Stimulated activated CD8-positive, alpha-beta memory T cell treated with anti-CD3 and anti-CD28 coated beads, Interleukin-12 subunit alpha, Interleukin-12 subunit beta, amount 100 ng/mL, for 24 hours (primary cell): ENCODE data around the gene CYP26B1.

ENCODE experiments used
- DNase-seq: peaks from one replicate; pipeline ENCODE4 v3.0.0-alpha.2; 2020; ENCODE audit errors: extremely low read depth

CYP26B1 gene

GRCh38 chr2:72141881-72142451 is 5.7 kb downstream of the CYP26B1 start:
- no peak for DNase-seq

DNA sequence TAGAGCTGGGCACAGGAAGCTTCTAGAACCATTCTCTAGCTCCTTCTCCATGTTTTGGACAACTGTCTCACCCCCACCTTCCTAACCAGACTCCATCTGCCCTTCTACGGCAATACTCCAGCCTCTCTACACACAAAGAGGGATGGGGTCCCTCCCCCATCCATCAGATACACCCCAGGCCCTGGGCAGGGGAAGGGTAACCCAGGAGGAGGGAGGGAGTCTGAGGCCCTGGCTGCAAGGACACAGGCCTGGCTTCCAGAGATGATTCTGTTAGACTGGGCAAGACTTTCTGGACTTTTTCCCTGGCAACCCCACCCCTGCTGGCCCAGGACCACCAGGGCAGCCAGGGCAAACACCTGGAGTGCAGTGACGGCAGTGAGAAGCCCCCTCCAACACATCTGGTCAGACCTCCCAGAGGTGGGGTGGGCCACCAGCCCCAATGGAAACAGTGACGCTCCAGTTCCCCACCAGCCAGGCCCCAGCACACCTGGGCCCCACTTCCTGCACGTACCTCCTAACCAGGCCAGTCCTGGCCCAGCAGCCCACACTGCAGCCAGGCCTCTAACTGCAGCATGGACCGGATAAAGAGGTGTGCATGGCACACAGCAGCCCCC is 6.5 kb downstream of the CYP26B1 start:
- no peak for DNase-seq

DNA sequence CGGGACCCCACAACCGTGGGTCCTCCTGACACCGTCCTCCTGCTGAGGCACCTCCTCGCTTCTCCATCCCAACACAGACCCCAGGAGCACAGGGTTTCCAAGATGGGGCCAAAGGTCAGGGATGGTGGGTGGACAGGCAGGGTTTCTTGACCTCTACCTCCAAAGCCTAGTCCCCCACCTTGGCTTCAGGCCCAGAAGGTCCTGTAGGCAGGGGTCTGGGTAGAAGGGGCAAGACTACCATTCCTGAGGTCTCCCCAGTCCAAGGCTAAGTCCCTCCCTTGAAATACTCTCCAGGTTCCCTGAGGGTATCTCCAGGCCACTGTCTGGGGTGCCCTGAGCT is 7.1 kb downstream of the CYP26B1 start:
- no peak for DNase-seq

DNA sequence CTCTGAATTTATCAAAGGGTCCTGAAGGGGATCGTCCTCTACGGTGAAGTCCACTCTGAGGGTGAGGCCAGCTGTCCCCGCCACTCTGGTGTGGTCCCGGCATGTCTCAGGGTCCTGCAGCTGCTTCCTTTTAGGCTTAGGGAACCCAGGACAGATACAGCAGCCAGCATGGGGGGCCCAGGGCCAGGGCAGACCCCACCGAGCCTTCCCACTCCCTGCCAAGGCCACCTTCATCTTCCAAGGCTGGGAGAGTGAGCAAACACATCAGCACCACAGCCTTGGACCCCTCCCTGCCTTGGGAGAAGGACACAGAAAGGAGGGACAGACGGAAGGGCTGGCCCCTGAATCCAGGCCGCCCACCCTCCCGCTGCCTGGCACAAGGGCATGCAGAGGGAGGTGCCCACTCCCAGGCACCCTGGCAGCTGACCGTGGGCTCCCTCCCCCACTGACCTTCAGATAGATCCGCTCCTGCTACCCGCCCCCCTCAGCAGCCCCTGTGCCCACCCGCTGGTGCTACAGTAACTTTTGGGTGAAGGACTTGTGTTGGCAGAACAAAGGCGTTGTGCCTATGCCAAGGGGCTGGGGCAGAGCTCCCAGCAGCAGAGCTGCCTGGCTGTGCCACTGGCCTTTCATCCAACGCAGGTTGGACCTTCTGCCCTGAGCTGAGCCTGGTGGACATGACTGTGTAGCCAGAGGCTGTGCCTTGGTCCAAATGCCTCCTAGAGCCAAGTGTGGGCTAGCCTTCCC is 7.6 kb downstream of the CYP26B1 start:
- no peak for DNase-seq

DNA sequence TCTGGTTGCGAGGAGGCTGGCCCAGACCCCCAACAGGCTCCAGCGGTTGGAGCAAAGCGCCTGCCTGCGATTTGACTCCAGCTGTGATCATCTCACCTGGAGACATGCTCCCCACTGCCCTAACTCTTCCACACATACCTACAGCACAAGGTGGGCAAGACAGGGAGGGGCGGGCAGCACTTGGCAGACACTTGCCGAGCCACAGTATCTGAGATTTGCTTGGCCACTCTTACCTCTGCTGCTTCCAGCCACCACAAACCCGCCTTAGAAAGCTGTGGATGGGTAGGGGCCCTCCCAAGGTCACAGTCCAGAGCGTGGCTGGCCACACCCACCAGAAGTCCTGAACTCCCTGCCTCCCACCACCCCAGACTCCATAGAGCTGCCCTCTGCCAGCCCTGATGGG is 8.2 kb downstream of the CYP26B1 start:
- no peak for DNase-seq

GRCh38 chr2:72138921-72139381 is 8.7 kb downstream of the CYP26B1 start:
- no peak for DNase-seq

DNA sequence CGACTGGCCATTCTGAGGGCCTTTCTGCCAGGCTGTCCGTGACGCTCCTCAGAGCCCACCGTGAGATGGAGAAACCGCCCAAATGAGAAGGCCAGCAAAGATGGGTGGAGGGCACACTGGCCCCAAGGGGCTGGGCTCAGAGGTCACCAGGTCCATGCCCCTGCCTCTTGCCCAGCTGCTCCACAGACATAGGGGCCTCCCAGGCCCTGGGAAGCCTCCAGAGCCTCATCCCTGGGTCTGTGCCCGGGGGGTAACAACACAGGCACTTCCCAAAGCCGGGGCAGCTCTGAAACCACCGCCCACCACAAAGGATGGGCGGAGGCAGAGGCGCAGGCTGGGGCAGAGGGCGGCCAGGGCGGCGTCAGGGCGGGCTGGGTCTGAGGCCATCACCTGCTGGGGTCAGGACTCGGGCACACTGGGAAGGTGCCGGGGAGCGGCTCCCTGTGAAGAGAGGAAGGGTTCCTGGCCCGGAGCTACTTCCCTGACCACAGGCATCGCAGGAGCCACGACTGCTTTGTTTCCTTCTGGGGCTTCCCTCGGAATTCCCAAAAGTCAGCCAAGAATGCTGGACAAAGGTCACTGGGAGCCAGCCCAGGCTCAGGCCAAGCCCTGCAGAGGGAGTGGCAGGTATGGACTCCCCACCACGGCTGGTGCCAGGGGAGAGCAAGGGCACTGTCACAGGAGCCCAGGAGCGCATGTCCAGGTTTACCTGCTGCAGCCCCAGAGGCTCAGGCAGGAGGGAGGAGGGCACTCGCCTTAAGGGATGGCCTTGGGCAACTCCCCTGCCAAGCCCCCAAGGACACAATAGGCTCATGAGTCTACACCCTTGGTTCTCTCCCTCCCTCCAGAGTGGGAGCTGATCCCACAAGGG is 9.4 kb downstream of the CYP26B1 start:
- no peak for DNase-seq

GRCh38 chr2:72137498-72138010 is 10.1 kb downstream of the CYP26B1 start:
- DNase-seq, result no peak

GRCh38 chr2:72136933-72137497 is 10.6 kb downstream of the CYP26B1 start:
- DNase-seq, result no peak

DNA sequence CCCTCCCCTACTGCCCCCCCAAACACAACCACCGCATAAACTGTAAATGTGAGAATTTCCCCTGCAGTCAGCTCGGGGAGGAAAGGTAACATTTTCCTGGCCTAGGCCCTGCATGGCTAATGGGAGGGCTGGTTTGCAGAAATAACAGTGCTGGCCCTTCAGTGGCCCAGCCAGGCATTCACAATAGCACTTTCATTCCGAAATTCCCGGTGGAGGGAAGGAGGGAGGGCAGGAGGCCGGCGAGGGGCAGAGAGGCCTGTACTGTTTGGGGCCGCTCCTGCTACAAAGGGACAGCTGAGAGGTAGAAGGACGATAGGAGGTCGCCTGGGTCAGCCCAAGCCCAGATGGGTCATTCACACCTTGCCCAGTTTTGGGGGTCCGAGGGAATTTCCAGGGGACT is 11.3 kb downstream of the CYP26B1 start:
- no peak for DNase-seq

DNA sequence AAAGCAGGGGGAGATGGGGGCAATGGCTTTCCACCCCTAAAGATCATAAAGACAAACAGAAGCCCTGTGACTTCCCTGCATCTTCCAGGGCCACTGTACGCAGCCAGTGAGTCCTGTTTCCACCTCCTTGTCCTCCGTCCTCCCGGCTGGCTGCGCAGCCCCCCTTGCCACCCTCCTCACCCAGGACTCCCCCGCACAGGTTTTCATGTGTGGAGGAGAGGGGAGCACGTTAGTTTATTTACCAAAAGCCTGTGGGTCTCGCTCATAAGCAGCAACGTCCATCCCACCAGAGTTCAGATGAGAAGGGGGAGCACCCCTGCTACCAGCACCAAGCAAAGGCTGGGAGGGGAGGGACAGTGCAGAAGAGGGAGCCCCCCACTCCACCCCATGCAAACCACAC is 11.7 kb downstream of the CYP26B1 start:
- DNase-seq, result no peak

DNA sequence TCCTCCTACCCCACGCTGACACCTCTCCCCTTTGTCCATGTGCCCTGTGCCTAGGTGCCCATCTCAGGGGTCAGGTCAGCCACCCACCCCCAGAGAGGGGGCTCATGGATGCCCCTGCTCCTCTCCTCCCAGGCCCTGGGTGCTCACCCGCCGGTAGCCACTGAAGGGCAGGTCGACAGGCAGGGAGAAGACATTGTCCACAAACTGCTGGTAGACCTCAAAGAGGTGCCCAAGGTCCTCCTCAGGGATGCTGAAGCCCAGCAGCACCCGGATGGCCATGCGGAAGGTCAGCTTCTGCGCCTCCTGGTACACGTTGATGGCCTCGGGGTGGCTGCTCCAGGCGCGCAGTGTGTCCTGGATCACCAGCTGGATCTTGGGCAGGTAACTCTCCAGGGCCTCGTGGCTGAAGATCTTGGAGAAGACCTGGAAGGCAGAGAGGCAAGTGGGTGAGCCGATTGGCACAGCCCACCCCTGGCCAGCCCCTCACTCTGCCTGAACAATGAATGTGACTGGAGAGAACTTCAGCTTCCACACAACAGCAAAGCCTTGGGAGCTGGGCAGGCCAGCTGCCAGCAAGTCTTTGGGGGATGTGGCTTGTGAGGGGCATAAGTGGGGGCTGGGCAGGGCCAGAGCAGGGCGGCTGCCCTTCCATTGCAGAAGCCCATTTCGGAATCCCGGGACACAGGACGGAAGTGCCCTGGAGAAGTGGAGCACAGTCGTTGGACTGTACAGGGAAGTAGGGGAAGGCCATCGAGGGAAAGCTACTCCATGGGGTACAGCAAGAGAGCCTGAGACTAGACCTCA is 12.5 kb downstream of the CYP26B1 start:
- no peak for DNase-seq

DNA sequence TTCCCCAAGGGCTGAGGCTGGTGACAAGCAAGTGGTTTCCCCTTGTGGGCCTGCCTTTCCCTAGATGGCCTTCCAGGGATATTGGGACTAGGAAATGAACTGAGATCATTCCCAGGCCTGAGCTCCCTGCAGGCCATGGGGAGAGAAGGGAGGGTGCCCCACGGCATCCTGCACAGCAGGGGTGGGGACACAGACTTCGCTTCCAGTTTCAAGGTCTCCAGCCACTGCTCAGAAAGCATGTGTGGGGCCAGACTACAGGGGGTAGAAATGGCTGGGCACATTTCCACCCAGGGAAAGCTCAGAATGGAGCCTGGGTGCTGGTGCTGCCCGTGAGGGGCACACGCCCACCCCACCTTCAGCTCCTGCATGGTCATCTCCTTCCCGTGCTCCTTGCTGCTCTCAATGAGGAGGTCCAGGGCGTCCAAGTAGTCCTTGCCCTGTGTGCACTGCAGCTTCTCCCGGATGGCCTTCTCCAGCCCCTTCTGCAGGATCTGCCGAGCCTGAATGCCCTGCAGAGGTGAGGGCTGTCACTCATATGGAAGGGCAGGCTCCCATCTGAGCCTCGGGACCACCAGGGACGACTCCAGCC is 13.2 kb downstream of the CYP26B1 start:
- no peak for DNase-seq

DNA sequence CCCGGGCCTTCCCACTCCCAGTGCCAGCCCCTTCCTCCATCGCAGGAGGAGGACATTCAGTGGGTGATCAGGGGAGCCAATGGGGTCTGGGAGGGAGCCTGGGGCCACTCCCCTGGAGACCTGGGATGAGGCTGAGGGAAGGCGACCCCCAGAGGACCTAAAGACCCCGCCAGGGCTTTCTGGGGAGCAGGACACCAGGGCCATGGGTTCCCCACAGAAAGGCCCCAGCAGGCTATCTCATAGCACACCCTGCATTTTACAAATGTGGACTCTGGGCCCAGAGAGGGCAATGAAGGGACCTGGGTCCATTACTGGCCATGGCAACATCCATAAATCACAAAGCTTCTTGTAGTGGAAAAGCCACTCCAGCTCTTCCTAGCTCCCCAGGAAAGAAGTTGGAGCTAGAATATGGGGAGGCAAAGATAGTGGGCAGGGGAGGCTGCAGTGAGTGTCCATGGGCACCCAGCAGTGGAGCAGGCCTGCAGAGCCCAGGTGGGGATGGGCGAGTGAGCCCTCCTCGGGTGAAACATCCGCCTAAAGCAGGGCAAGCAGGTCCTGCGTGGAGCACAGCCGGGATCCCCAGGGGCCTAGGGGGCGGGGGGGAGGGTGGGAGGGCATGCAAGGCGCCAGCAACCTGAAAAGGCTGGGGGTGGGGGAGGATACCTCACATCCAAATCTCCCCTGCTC is 13.8 kb downstream of the CYP26B1 start:
- DNase-seq, result no peak

DNA sequence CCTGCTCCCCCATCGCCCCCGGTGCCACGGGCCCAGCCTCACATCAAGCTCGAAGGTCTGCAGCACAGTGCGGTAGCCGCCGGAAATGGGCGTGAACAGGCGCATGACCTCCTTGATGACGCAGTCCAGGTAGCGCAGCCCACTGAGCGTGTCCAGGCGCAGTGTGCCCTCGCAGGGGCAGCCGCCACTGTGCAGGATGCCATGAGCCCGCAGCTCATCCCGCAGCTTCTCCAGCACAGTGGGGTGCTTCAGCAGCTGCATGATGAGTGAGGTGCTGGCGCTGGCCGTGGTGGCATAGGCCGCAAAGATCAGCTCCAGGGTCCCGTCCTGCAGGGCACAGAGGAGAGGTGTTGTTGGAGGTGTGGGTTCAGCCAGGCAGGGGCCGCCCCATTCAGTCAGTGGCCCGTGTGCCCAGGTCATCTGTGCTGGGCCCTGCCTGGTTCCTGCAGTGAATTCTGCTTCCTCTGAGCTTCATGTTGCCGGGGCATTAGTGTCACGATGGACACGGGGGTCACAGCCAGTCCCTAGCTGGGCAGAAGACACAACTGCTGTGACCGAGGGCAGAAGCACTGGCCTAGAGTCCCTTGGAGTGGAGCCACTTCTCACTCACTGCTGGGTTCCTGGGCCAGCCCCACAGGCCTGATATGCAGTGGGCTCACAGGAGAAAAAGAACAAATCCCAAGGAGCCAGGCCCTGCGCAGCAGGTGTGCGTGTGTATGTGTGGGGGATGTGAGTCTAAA is 14.5 kb downstream of the CYP26B1 start:
- DNase-seq, result no peak

DNA sequence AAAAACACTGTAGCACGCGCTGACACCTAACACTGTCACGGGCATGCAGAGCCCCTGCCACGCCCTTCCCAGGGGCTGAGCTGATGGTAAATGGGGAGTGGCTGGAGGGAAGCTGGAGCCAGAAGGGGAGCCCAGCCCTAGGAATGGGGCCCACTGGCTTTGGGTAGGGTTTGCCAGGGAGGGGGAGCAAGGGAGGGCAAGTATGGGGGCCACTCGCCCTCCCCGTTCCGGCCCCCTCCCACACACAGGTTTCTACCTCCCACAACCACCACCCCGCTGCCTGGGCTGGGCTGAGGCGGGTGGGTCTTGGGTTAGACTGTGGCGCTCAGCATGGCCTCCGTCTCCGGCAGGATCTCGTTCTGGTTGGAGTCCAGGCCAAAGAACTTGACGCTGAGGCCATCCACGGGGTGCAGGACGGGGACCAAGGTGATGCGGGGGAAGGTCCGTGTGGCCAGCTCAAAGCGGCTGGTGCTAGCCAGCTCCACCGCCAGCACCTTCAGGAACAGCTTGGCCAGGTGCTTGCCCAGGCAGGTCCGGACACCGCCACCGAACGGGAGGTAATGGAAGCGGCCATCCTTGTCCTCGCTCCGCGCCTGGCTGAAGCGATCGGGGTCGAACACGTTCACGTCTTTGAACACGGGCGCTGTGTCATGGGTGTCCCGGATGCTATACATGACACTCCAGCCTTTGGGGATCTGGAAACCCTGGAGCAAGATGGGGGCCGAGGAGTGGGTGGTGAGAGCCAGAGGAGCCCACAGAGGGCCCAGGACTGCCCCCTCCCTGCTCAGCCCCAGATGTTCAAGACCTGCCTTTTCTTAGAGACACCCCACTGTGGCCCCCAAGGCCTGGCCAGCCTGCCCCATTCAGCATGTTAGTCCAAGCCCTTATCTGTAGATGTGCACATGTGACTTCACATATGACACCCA is 15.5 kb downstream of the CYP26B1 start:
- no peak for DNase-seq

DNA sequence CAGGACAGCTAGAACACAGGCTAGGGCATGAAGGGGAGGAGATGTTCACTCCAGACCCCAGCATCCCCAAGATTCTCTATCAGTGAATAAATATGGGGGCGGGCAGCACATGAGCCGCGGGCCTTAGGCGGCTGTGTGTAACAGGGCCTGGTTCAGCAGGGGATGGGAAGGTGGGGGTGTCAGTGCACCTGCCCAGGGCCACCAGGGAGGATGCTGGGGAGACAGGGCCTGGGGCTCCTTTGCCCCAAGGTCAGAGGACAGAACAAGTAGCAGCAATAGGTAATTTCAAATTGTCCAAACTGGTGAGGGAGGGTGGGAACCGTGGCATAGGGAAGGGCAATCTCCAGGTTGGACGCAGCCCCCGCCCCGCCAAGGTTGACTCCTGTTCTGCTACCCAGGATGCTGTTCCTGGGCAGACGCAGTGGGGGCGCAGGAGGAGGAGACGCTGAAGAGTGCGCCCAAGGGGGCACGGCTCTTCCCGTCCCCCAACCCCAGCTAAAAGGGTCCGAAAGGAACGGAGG is 16.2 kb downstream of the CYP26B1 start:
- no peak for DNase-seq
